HG03457 (cell line): ENCODE measurements around the gene CTF1.
A peak's percentile ranks its signal among the peaks of the same experiment; 100 is the strongest.
"Not testable (repeated sequence)": the region's sequence is repeated elsewhere in the genome, so short reads cannot be mapped to it uniquely, and the experiment has no call there.

Experiments
- ATAC-seq: cut with Tn5 transposase; IDR thresholded peaks from one replicate; pipeline ENCODE4 v1.9.1; 2021; ENCODE audit warnings: moderate number of reproducible peaks; ENCODE audit not compliant: unreplicated experiment

The CTF1 gene

GRCh38 chr16:30928390-30928789 lies 32.0 kb downstream of the CTF1 start:
- no peak for ATAC-seq

GRCh38 chr16:30929167-30929566 lies 32.8 kb downstream of the CTF1 start:
- no peak for ATAC-seq

GRCh38 chr16:30930160-30930571 lies 33.8 kb downstream of the CTF1 start:
- no peak for ATAC-seq

GRCh38 chr16:30931068-30931650 lies 34.7 kb downstream of the CTF1 start:
- ATAC-seq, result no peak

GRCh38 chr16:30934827-30935557 lies 38.6 kb downstream of the CTF1 start:
- ATAC-seq, result no peak

GRCh38 chr16:30937692-30938091 lies 41.3 kb downstream of the CTF1 start:
- no peak for ATAC-seq

- not testable (repeated sequence) for ATAC-seq
Measured at GRCh38 chr16:30939571-30939970, 43.2 kb downstream of the CTF1 start.

- ATAC-seq, result peak; percentile 83
Measured at GRCh38 chr16:30941600-30942425, 45.4 kb downstream of the CTF1 start.

- ATAC-seq, result no peak
Measured at GRCh38 chr16:30942426-30942806, 46.0 kb downstream of the CTF1 start.

GRCh38 chr16:30944352-30944751 lies 47.9 kb downstream of the CTF1 start:
- ATAC-seq, result no peak

- no peak for ATAC-seq
Measured at GRCh38 chr16:30946671-30947540, 50.5 kb downstream of the CTF1 start.

GRCh38 chr16:30947541-30947858 lies 51.1 kb downstream of the CTF1 start:
- no peak for ATAC-seq

GRCh38 chr16:30947859-30948666 lies 51.6 kb downstream of the CTF1 start:
- ATAC-seq, result no peak

- ATAC-seq, result peak; percentile 47
Measured at GRCh38 chr16:30948667-30949649, 52.5 kb downstream of the CTF1 start, which contains the start of gene ORAI3. Gene ORAI3, plus strand, starts transcription at chr16:30949068. Its CDS starts 222 bp downstream, at chr16:30949290.

GRCh38 chr16:30949650-30950515 lies 53.5 kb downstream of the CTF1 start:
- no peak for ATAC-seq

- no peak for ATAC-seq
Measured at GRCh38 chr16:30950516-30951065, 54.2 kb downstream of the CTF1 start.

GRCh38 chr16:30951193-30951592 lies 54.8 kb downstream of the CTF1 start:
- ATAC-seq, result no peak

- ATAC-seq, result no peak
Measured at GRCh38 chr16:30951750-30952149, 55.3 kb downstream of the CTF1 start.
